GM23338 (cell line): ENCODE data around the gene GTF2E1. TPM values are rescaled to one million over a fixed set of nuclear protein-coding genes. Genes with fewer than 3 reads are reported as not detected.

Source experiments
- ATAC-seq: fragments of 200-7000 bp; cut with Tn5 transposase; 3 replicates; pipeline ENCODE4 v1.9.1; 2020
- DNase-seq: peaks from one replicate; pipeline ENCODE4 v3.0.0-alpha.2; 2015; ENCODE audit warnings: low spot score
- H2AFZ ChIP-seq: fragments of 200-600 bp; sonication (generic); 2 replicates; pipeline ENCODE4 v1.8.0; 2016; ENCODE audit warnings: antibody characterized with exemption, mild to moderate bottlenecking, moderate library complexity
- H3F3A ChIP-seq: fragments of 200-600 bp; sonication (generic); replicated peaks from 2 replicates; pipeline ENCODE4 v1.8.0; 2017; ENCODE audit warnings: antibody characterized with exemption, mixed run types, low read depth
- H3K27ac ChIP-seq: fragments of 200-600 bp; sonication (generic); 2 replicates; pipeline ENCODE4 v1.6.1; 2016; ENCODE audit warnings: low read depth
- H3K27me3 ChIP-seq: fragments of 200-600 bp; sonication (generic); 2 replicates; pipeline ENCODE4 v1.8.0; 2016; ENCODE audit warnings: mild to moderate bottlenecking, mixed run types, moderate library complexity; ENCODE audit not compliant: insufficient read depth
- H3K36me3 ChIP-seq: fragments of 200-600 bp; sonication (generic); 2 replicates; pipeline ENCODE4 v1.8.0; 2016; ENCODE audit warnings: mild to moderate bottlenecking; ENCODE audit not compliant: insufficient read depth
- H3K4me1 ChIP-seq: fragments of 200-600 bp; sonication (generic); 2 replicates; pipeline ENCODE4 v1.8.0; 2016; ENCODE audit warnings: mild to moderate bottlenecking, moderate library complexity; ENCODE audit not compliant: insufficient read depth
- H3K4me2 ChIP-seq: fragments of 200-600 bp; sonication (generic); 2 replicates; pipeline ENCODE4 v1.7.1; 2017; ENCODE audit warnings: mixed run types
- H3K4me3 ChIP-seq: fragments of 200-600 bp; sonication (generic); 2 replicates; pipeline ENCODE4 v1.6.1; 2016; ENCODE audit warnings: mixed run types
- H3K79me2 ChIP-seq: fragments of 200-600 bp; sonication (generic); replicated peaks from 2 replicates; pipeline ENCODE4 v1.8.0; 2017; ENCODE audit warnings: mild to moderate bottlenecking; ENCODE audit not compliant: insufficient read depth
- H3K9me2 ChIP-seq: fragments of 200-600 bp; sonication (generic); 2 replicates; pipeline ENCODE4 v1.8.0; 2017; ENCODE audit not compliant: insufficient read depth
- H4K20me1 ChIP-seq: fragments of 200-600 bp; sonication (generic); replicated peaks from 2 replicates; pipeline ENCODE4 v1.8.0; 2017; ENCODE audit warnings: mild to moderate bottlenecking; ENCODE audit not compliant: insufficient read depth
- H3K27ac Mint-ChIP-seq: 2 replicates; pipeline ENCODE4 v1.8.0; 2020; ENCODE audit warnings: inconsistent platforms, mild to moderate bottlenecking, moderate library complexity, mixed read lengths
- H3K27me3 Mint-ChIP-seq: 3 replicates; pipeline ENCODE4 v1.8.0; 2022; ENCODE audit warnings: low read depth, mild to moderate bottlenecking, moderate library complexity, mixed read lengths, inconsistent platforms; ENCODE audit not compliant: insufficient read depth, poor library complexity
- H3K36me3 Mint-ChIP-seq: 3 replicates; pipeline ENCODE4 v1.8.0; 2021; ENCODE audit warnings: low read depth, mild to moderate bottlenecking, inconsistent platforms, moderate library complexity, mixed read lengths
- H3K4me1 Mint-ChIP-seq: 3 replicates; pipeline ENCODE4 v1.8.0; 2020; ENCODE audit warnings: mild to moderate bottlenecking, inconsistent platforms, mixed read lengths
- H3K4me3 Mint-ChIP-seq: 3 replicates; pipeline ENCODE4 v1.8.0; 2021; ENCODE audit warnings: moderate library complexity, mild to moderate bottlenecking, inconsistent platforms, mixed read lengths
- H3K9me3 Mint-ChIP-seq: 3 replicates; pipeline ENCODE4 v1.8.0; 2020; ENCODE audit warnings: moderate library complexity, mild to moderate bottlenecking, inconsistent platforms, mixed read lengths
- CREB1 ChIP-seq: fragments of 250-450 bp; sonication (Bioruptor Pico); IDR thresholded peaks from 2 replicates; pipeline ENCODE4 v1.5.0; 2020; ENCODE audit warnings: low read depth, mild to moderate bottlenecking, moderate library complexity
- CTCF ChIP-seq, 2 experiments: fragments of 200-600 bp in 1 of 2; sonication (generic) in 1 of 2; conservative IDR thresholded peaks; 2 replicates each; pipeline versions ENCODE4 v1.5.1 to v1.6.1; 2016 to 2017; ENCODE audit warnings: antibody characterized with exemption in 2 of 2, low read depth in 2 of 2, mild to moderate bottlenecking in 2 of 2, moderate library complexity in 1 of 2
- ETS1 ChIP-seq: IDR thresholded peaks from 2 replicates; pipeline ENCODE4 v1.6.1; 2016; ENCODE audit warnings: antibody characterized with exemption
- EZH2 ChIP-seq: fragments of 200-600 bp; sonication (generic); IDR thresholded peaks from one replicate; pipeline ENCODE4 v1.8.0; 2017; ENCODE audit warnings: antibody characterized with exemption, mild to moderate bottlenecking, low read depth; ENCODE audit not compliant: unreplicated experiment
- EZH2phosphoT487 ChIP-seq: fragments of 200-600 bp; sonication (generic); IDR thresholded peaks from one replicate; pipeline ENCODE4 v1.8.1; 2018; ENCODE audit warnings: antibody characterized with exemption; ENCODE audit not compliant: unreplicated experiment
- NANOG ChIP-seq: IDR thresholded peaks from 2 replicates; pipeline ENCODE4 v1.6.1; 2016; ENCODE audit warnings: antibody characterized with exemption, borderline replicate concordance
- POLR2AphosphoS5 ChIP-seq: IDR thresholded peaks from 2 replicates; pipeline ENCODE4 v1.6.1; 2016; ENCODE audit warnings: antibody characterized with exemption, low read depth
- REST ChIP-seq: IDR thresholded peaks from one replicate; pipeline ENCODE4 v1.6.1; 2018; ENCODE audit warnings: antibody characterized with exemption; ENCODE audit not compliant: unreplicated experiment
- STAT1 ChIP-seq: IDR thresholded peaks from one replicate; pipeline ENCODE4 v1.6.1; 2016; ENCODE audit warnings: antibody characterized with exemption; ENCODE audit not compliant: unreplicated experiment
- ZNF114 ChIP-seq: fragments of 250-450 bp; sonication (Bioruptor Pico); IDR thresholded peaks from 2 replicates; pipeline ENCODE4 v1.5.0; 2020; ENCODE audit warnings: mild to moderate bottlenecking, moderate library complexity
- ZNF331 ChIP-seq: fragments of 250-450 bp; sonication (Bioruptor Pico); IDR thresholded peaks from 2 replicates; pipeline ENCODE4 v1.5.0; 2020; ENCODE audit warnings: low read depth, mild to moderate bottlenecking, moderate library complexity
- polyA plus RNA-seq: library from polyadenylated mRNA; unstranded; fragments of >200 nt; fragmentation: Nextera tagmentation; extraction: Ambion mirVana; gene quantifications from 2 replicates; pipeline ENCODE4 v1.2.1, GENCODE V29; 2016
- total RNA-seq: library from RNA; depleted of rRNA; stranded (reverse); fragments of >200 nt; shearing (Covaris generic); gene quantifications from 2 replicates; pipeline ENCODE4 v1.2.3, GENCODE V29; 2014

Gene GTF2E1
- total and polyA plus RNA-seq, 2 experiments from 2014 or later, result 24.3 to 69.0 TPM

GRCh38 chr3:120752230-120752629 lies 9.7 kb downstream of the GTF2E1 start (continued):
- TF ChIP-seq EZH2phosphoT487 (no peak), REST (no peak), POLR2AphosphoS5 (no peak), EZH2 (no peak), CREB1 (no peak), STAT1 (no peak), NANOG (no peak)

- Histone ChIP-seq H3K4me2 (no peak overlapping the region), H3K79me2 (peaks cover 100% of the 10 kb centered on the region), H3K36me3 (peaks cover 15% of the 10 kb centered on the region; the same call in 1 of the 2 replicates), H3K4me3 (no peak overlapping the region), H2AFZ (no peak overlapping the region), H3K4me1 (peaks cover 12% of the 10 kb centered on the region), H3K27ac (no peak overlapping the region), H3K27me3 (no peaks in the 10 kb centered on the region), H3K9me2 (no peaks in the 10 kb centered on the region), H3F3A (no peaks in the 10 kb centered on the region), H4K20me1 (peaks cover 9% of the 10 kb centered on the region; the same call in 1 of the 2 replicates)
- ATAC-seq, result no peak
- H3K27ac Mint-ChIP-seq, result 0 out of 2 replicates have a peak overlapping the region, but pooled peaks have one; percentile 8
- H3K9me3 Mint-ChIP-seq, result peaks cover 3% of the 10 kb centered on the region; the same call in 2 of the 3 replicates
- no peaks in the 10 kb centered on the region for H3K27me3 Mint-ChIP-seq
- H3K4me1 Mint-ChIP-seq, result peaks cover 37% of the 10 kb centered on the region
- no peak for DNase-seq
- no peak overlapping the region for H3K4me3 Mint-ChIP-seq
- H3K36me3 Mint-ChIP-seq, result peaks cover 78% of the 10 kb centered on the region
- TF ChIP-seq ZNF331 (CRISPR knock-in tag), result no peak
- TF ChIP-seq NANOG, result no peak
- no peak for TF ChIP-seq POLR2AphosphoS5
- no peak for TF ChIP-seq STAT1
- TF ChIP-seq EZH2, result no peak
- no peak for TF ChIP-seq EZH2phosphoT487
- TF ChIP-seq CTCF (conservative IDR thresholded peaks at IDR 0.05; ENCODE audit: low read depth in 2 of 2), result no peak
- TF ChIP-seq REST, result no peak
- no peak for TF ChIP-seq ETS1
- TF ChIP-seq ZNF114 (CRISPR knock-in tag), result no peak
- TF ChIP-seq CREB1, result no peak
Observed at GRCh38 chr3:120752865-120753264, 10.3 kb downstream of the GTF2E1 start.
